GM12878 (cell line): ENCODE measurements around the gene RALGAPB. TPM values are rescaled to one million over a fixed set of nuclear protein-coding genes. Genes with fewer than 3 reads are reported as not detected.

Source experiments
- ATAC-seq: fragments of 200-7000 bp; cut with Tn5 transposase; 3 replicates; pipeline ENCODE4 v1.9.1; 2020; ENCODE audit warnings: mild to moderate bottlenecking, moderate library complexity
- BruUV-seq: library from RNA; stranded (reverse); fragments of 400-500 nt; replicated peaks from 2 replicates; lab custom pipeline; 2021; lab: Mats Ljungman, UMichigan
- CTCF ChIA-PET: fragments of 300-600 bp; sonication (Branson Sonifier 250); formaldehyde crosslinking; extraction: SDS; loops from one replicate; lab custom pipeline; 2021; ENCODE audit warnings: inconsistent platforms; lab: Yijun Ruan, JAX
- POLR2A ChIA-PET: fragments of 350-600 bp; formaldehyde crosslinking; extraction: SDS; loops from one replicate; lab custom pipeline; 2021; ENCODE audit warnings: inconsistent platforms; lab: Charles Lee
- RAD21 ChIA-PET: fragments of 300-600 bp; sonication (Branson Sonifier 250); formaldehyde crosslinking; loops from one replicate; lab custom pipeline; 2023; ENCODE audit warnings: antibody characterized with exemption; ENCODE audit not compliant: unreplicated experiment; lab: Charles Lee
- SMC1A ChIA-PET: fragments of 300-600 bp; sonication (Branson Sonifier 250); formaldehyde crosslinking; loops from one replicate; lab custom pipeline; 2023; ENCODE audit not compliant: unreplicated experiment, uncharacterized antibody; lab: Charles Lee
- DNase-seq: peaks from one replicate; pipeline ENCODE4 v3.0.0-alpha.2; 2011; ENCODE audit warnings: low read depth, low spot score
- FAIRE-seq: peaks from 3 replicates; lab custom pipeline; 2011; peaks lifted over from hg19 to GRCh38; lab: Jason Lieb, UNC
- H2AFZ ChIP-seq: 2 replicates; pipeline ENCODE4 v1.6.0; 2011; ENCODE audit warnings: low read depth, low read length, control low read depth; ENCODE audit not compliant: control insufficient read depth
- H3K27ac ChIP-seq: 2 replicates; pipeline ENCODE4 v1.5.1; 2011; ENCODE audit warnings: control low read depth; ENCODE audit not compliant: control insufficient read depth, insufficient read depth
- H3K27me3 ChIP-seq, 2 experiments: replicated peaks in 1 of 2; 2 replicates each; pipeline versions ENCODE4 v1.6.0 to v1.6.1; 2011; ENCODE audit warnings: low read length in 1 of 2; ENCODE audit not compliant: control insufficient read depth in 2 of 2, insufficient read depth in 2 of 2
- H3K36me3 ChIP-seq, 2 experiments: 2 replicates each; pipeline ENCODE4 v1.5.1; 2011; ENCODE audit warnings: low read length in 1 of 2; ENCODE audit not compliant: control insufficient read depth in 2 of 2, insufficient read depth in 2 of 2
- H3K4me1 ChIP-seq: 2 replicates; pipeline ENCODE4 v1.6.1; 2011; ENCODE audit warnings: mild to moderate bottlenecking, low read length, moderate library complexity, mixed read lengths; ENCODE audit not compliant: control insufficient read depth, insufficient read depth
- H3K4me2 ChIP-seq: 2 replicates; pipeline ENCODE4 v1.6.0; 2011; ENCODE audit warnings: control low read depth; ENCODE audit not compliant: control insufficient read depth, insufficient read depth
- H3K4me3 ChIP-seq: fragments of 200-600 bp; sonication (generic); 2 replicates; pipeline ENCODE4 v1.5.1; 2016
- H3K79me2 ChIP-seq: 2 replicates; pipeline ENCODE4 v1.6.0; 2011; ENCODE audit warnings: low read length; ENCODE audit not compliant: control insufficient read depth, insufficient read depth
- H3K9ac ChIP-seq: 2 replicates; pipeline ENCODE4 v1.8.0; 2011; ENCODE audit warnings: low read length, control low read depth, mixed read lengths; ENCODE audit not compliant: control insufficient read depth, insufficient read depth
- H3K9me3 ChIP-seq: replicated peaks from 3 replicates; pipeline ENCODE4 v1.5.1; 2011; ENCODE audit warnings: mild to moderate bottlenecking, low read length; ENCODE audit not compliant: control insufficient read depth, insufficient read depth
- H4K20me1 ChIP-seq: 2 replicates; pipeline ENCODE4 v1.6.0; 2011; ENCODE audit not compliant: control insufficient read depth, insufficient read depth
- ELK1 ChIP-seq: IDR thresholded peaks from 2 replicates; pipeline ENCODE4 v1.6.1; 2012; ENCODE audit warnings: low read depth, low read length, improper control_type of control experiment
- ETV6 ChIP-seq, 2 experiments: fragments of 450-650 bp in 1 of 2; IDR thresholded peaks in 1 of 2; conservative IDR thresholded peaks in 1 of 2; 2 replicates each; pipeline ENCODE4 v1.6.1; 2014; ENCODE audit warnings: antibody characterized with exemption in 1 of 2, borderline replicate concordance in 1 of 2, low read depth in 1 of 2, mild to moderate bottlenecking in 1 of 2, moderate library complexity in 1 of 2
- IRF5 ChIP-seq: fragments of 450-650 bp; IDR thresholded peaks from 2 replicates; pipeline ENCODE4 v1.6.1; 2017; ENCODE audit warnings: borderline replicate concordance
- KLF5 ChIP-seq: fragments of 450-650 bp; IDR thresholded peaks from 2 replicates; pipeline ENCODE4 v1.6.1; 2014; ENCODE audit warnings: mild to moderate bottlenecking; ENCODE audit not compliant: partially characterized antibody
- MEF2B ChIP-seq: fragments of 450-650 bp; IDR thresholded peaks from 2 replicates; pipeline ENCODE4 v1.6.1; 2018; ENCODE audit warnings: mild to moderate bottlenecking, moderate library complexity; ENCODE audit not compliant: partially characterized antibody, poor library complexity, severe bottlenecking
- NKRF ChIP-seq: fragments of 450-650 bp; conservative IDR thresholded peaks from 2 replicates; pipeline ENCODE4 v1.6.1; 2017; ENCODE audit warnings: mild to moderate bottlenecking, moderate library complexity
- POLR2AphosphoS5 ChIP-seq: IDR thresholded peaks from 2 replicates; pipeline ENCODE4 v1.6.1; 2011; ENCODE audit warnings: mild to moderate bottlenecking, low read length, inconsistent platforms
- RELA ChIP-seq: fragments of 450-650 bp; IDR thresholded peaks from 2 replicates; pipeline ENCODE4 v1.8.0; 2014; ENCODE audit warnings: borderline replicate concordance; ENCODE audit not compliant: partially characterized antibody
- SUPT20H ChIP-seq: IDR thresholded peaks from 2 replicates; pipeline ENCODE4 v1.6.1; 2011; ENCODE audit warnings: low read depth, mild to moderate bottlenecking, low read length, moderate library complexity, borderline replicate concordance; ENCODE audit not compliant: control insufficient read depth
- SUZ12 ChIP-seq: fragments of 200-600 bp; sonication (generic); IDR thresholded peaks from one replicate; pipeline ENCODE4 v1.6.1; 2018; ENCODE audit warnings: antibody characterized with exemption, mild to moderate bottlenecking; ENCODE audit not compliant: unreplicated experiment
- TCF7 ChIP-seq: IDR thresholded peaks from 2 replicates; pipeline ENCODE4 v1.6.1; 2014; ENCODE audit warnings: antibody characterized with exemption, borderline replicate concordance
- ZBTB4 ChIP-seq: fragments of 450-650 bp; formaldehyde crosslinking; IDR thresholded peaks from 2 replicates; pipeline ENCODE4 v1.4.0; 2022; ENCODE audit warnings: mild to moderate bottlenecking, moderate library complexity
- WGBS: methylation state at CpG from one replicate; pipeline ENCODE4 v1.1.6; 2016; ENCODE audit warnings: low lambda C conversion rate; ENCODE audit not compliant: insufficient replicate concordance, insufficient coverage; ENCODE audit errors: missing lambda C conversion rate; 5-methylcytosine and 5-hydroxymethylcytosine counted together
- in situ Hi-C: fragments of 300-500 bp; cut with MboI; formaldehyde crosslinking; loops from 9 replicates; pipeline ENCODE4 v1.14.3; 2018; ENCODE audit warnings: mixed read lengths
- intact Hi-C: fragments of 100-400 bp; cut with micrococcal nuclease; formaldehyde crosslinking; loops from one replicate; pipeline ENCODE4 v1.14.2; 2022; ENCODE audit not compliant: unreplicated experiment
- polyA plus RNA-seq, 11 experiments: library from polyadenylated mRNA; depleted of rRNA in 4 of 11; unstranded in 6 of 11; stranded (reverse) in 5 of 11; fragments of >200 nt; fragmentation: Nextera tagmentation in 4 of 11; fragmentation: Illumina TruSeq in 1 of 11; extraction: Ambion mirVana in 4 of 11; extraction: Trizol in 1 of 11; gene quantifications; 1 replicate in 1 of 11; 2 replicates in 10 of 11; pipeline versions ENCODE4 v1.2.1 to v1.2.3, GENCODE V29; 2011 to 2016; ENCODE audit warnings: inconsistent platforms in 2 of 11, missing spikeins in 2 of 11, low read depth in 1 of 11
- total RNA-seq, 4 experiments: library from RNA; depleted of rRNA in 3 of 4; stranded (reverse); fragments of >200 nt in 3 of 4; fragmentation: Illumina TruSeq in 1 of 4; extraction: Trizol in 1 of 4; gene quantifications; 2 replicates each; pipeline versions ENCODE4 v1.2.1 to v1.2.3, GENCODE V29; 2013 to 2021

Gene RALGAPB
- total and polyA plus RNA-seq, 10 of the 15 experiments (the other 5 are each of a cell fraction or from before 2014, with no cell fraction given): 3.7 to 23.2 (median 15.5) TPM

GRCh38 chr20:38514185-38514584, 41.5 kb downstream of the RALGAPB start:
- no peaks in the 10 kb centered on the region for H3K79me2 ChIP-seq
- no peaks in the 10 kb centered on the region for H3K9me3 ChIP-seq
- H3K4me1 ChIP-seq: no peaks in the 10 kb centered on the region
- H3K4me2 ChIP-seq: no peak overlapping the region
- H3K4me3 ChIP-seq: no peak overlapping the region
- ChIA-PET RAD21 (no interaction called here), CTCF (no interaction called here), POLR2A (no interaction called here), SMC1A (no interaction called here)
- intact Hi-C loops (no loop called here), in situ Hi-C loops (no loop called here)
- no peak for DNase-seq
- no TSS peak for BruUV-seq
- H3K9ac ChIP-seq: no peak overlapping the region
- no peaks in the 10 kb centered on the region for H3K27me3 ChIP-seq
- H4K20me1 ChIP-seq: no peaks in the 10 kb centered on the region
- FAIRE-seq: no peak
- peaks cover 2 to 19% of the 10 kb centered on the region in 2 experiments; a peak in 3 of 4 replicates for H3K36me3 ChIP-seq
- ATAC-seq: no peak
- 91% methylated on average over 4 of the region's 4 CpGs for WGBS
- H2AFZ ChIP-seq: no peak overlapping the region
- H3K27ac ChIP-seq: no peak overlapping the region
- TF ChIP-seq ELK1 (no peak), SUPT20H (no peak), NKRF (no peak), KLF5 (no peak), ZBTB4 (CRISPR knock-in tag) (no peak), POLR2AphosphoS5 (no peak), ETV6 (conservative IDR thresholded peaks at IDR 0.05 in 1 of 2, IDR thresholded peaks at IDR 0.05 in 1 of 2; ENCODE audit: borderline replicate concordance in 1 of 2, low read depth in 1 of 2) (no peak), SUZ12 (no peak), TCF7 (no peak), MEF2B (no peak), RELA (no peak), IRF5 (no peak)
